Keratinocyte (primary cell): Measurements from ENCODE around the gene ST8SIA5. TPM values are rescaled to one million over a fixed set of nuclear protein-coding genes. Genes with fewer than 3 reads are reported as not detected.

ENCODE experiments used
- DNase-seq: peaks from one replicate; pipeline ENCODE4 v3.0.0-alpha.2; 2011; ENCODE audit warnings: low read depth, missing footprints, low spot score
- FAIRE-seq: peaks from 2 replicates; lab custom pipeline; 2011; peaks lifted over from hg19 to GRCh38; lab: Jason Lieb, UNC
- H2AFZ ChIP-seq: 2 replicates; pipeline ENCODE4 v1.6.0; 2012; ENCODE audit warnings: low read length, control low read depth, inconsistent platforms; ENCODE audit not compliant: control insufficient read depth
- H3K27ac ChIP-seq: 2 replicates; pipeline ENCODE4 v1.5.1; 2011; ENCODE audit warnings: low read length; ENCODE audit not compliant: control insufficient read depth, insufficient read depth
- H3K27me3 ChIP-seq: 3 replicates; pipeline ENCODE4 v1.6.0; 2011; ENCODE audit warnings: low read length; ENCODE audit not compliant: control insufficient read depth, insufficient read depth; ENCODE audit errors: extremely low read depth
- H3K36me3 ChIP-seq, 2 experiments: 2 replicates in 1 of 2; 3 replicates in 1 of 2; pipeline ENCODE4 v1.5.1; 2011; ENCODE audit warnings: low read length in 2 of 2, mild to moderate bottlenecking in 1 of 2; ENCODE audit not compliant: control insufficient read depth in 2 of 2, insufficient read depth in 2 of 2; ENCODE audit errors: extremely low read depth in 1 of 2
- H3K4me1 ChIP-seq: 3 replicates; pipeline ENCODE4 v1.5.1; 2011; ENCODE audit warnings: low read length; ENCODE audit not compliant: control insufficient read depth, insufficient read depth; ENCODE audit errors: extremely low read depth
- H3K4me2 ChIP-seq: 3 replicates; pipeline ENCODE4 v1.6.0; 2011; ENCODE audit warnings: low read depth, low read length; ENCODE audit not compliant: control insufficient read depth, insufficient read depth; ENCODE audit errors: extremely low read depth
- H3K4me3 ChIP-seq, 3 experiments: fragments of 200-600 bp in 1 of 3; sonication (generic) in 1 of 3; 2 replicates in 2 of 3; 3 replicates in 1 of 3; pipeline ENCODE4 v1.5.1; 2011 to 2016; ENCODE audit warnings: low read length in 3 of 3, mild to moderate bottlenecking in 3 of 3, control low read depth in 2 of 3, inconsistent platforms in 1 of 3, low read depth in 1 of 3, mixed read lengths in 1 of 3, mixed run types in 1 of 3, moderate library complexity in 1 of 3; ENCODE audit not compliant: control insufficient read depth in 2 of 3, insufficient read depth in 2 of 3; ENCODE audit errors: extremely low read depth in 1 of 3
- H3K79me2 ChIP-seq: 2 replicates; pipeline ENCODE4 v1.6.0; 2012; ENCODE audit warnings: low read length; ENCODE audit not compliant: control insufficient read depth, insufficient read depth
- H3K9ac ChIP-seq: 3 replicates; pipeline ENCODE4 v1.6.0; 2011; ENCODE audit warnings: low read length; ENCODE audit not compliant: control insufficient read depth, insufficient read depth; ENCODE audit errors: extremely low read depth
- H3K9me1 ChIP-seq: 3 replicates; pipeline ENCODE4 v1.6.0; 2011; ENCODE audit warnings: low read length; ENCODE audit not compliant: control insufficient read depth, insufficient read depth; ENCODE audit errors: extremely low read depth
- H3K9me3 ChIP-seq: 2 replicates; pipeline ENCODE4 v1.5.1; 2012; ENCODE audit warnings: low read depth, low read length; ENCODE audit not compliant: control insufficient read depth
- H4K20me1 ChIP-seq: 3 replicates; pipeline ENCODE4 v1.6.0; 2011; ENCODE audit warnings: low read length; ENCODE audit not compliant: control insufficient read depth, insufficient read depth; ENCODE audit errors: extremely low read depth
- CTCF ChIP-seq, 3 experiments: IDR thresholded peaks in 1 of 3; conservative IDR thresholded peaks in 1 of 3; optimal IDR thresholded peaks in 1 of 3; 2 replicates in 2 of 3; 3 replicates in 1 of 3; pipeline versions ENCODE3 to v1.5.1; 2011; ENCODE audit warnings: low read length in 3 of 3, mild to moderate bottlenecking in 3 of 3, moderate library complexity in 2 of 3, control low read depth in 1 of 3, inconsistent platforms in 1 of 3; ENCODE audit not compliant: insufficient read depth in 2 of 3; ENCODE audit errors: extremely low read depth in 1 of 3
- EZH2 ChIP-seq: IDR thresholded peaks from one replicate; pipeline ENCODE4 v1.6.1; 2012; ENCODE audit warnings: inconsistent platforms, mild to moderate bottlenecking, low read length, moderate library complexity
- dilution Hi-C: fragments of 300-500 bp; cut with MboI; formaldehyde crosslinking; loops from one replicate; pipeline ENCODE4 v1.7.0; 2020; ENCODE audit warnings: low sequenced_read_pairs; ENCODE audit not compliant: extremely low pct_ligation_motif_present
- polyA plus RNA-seq, 5 experiments: library from polyadenylated mRNA; depleted of rRNA in 3 of 5; stranded (reverse) in 3 of 5; stranded (forward) in 1 of 5; unstranded in 1 of 5; fragments of >200 nt; gene quantifications; 1 replicate in 1 of 5; 2 replicates in 3 of 5; 3 replicates in 1 of 5; pipeline versions ENCODE4 v1.2.1 to v1.2.3, GENCODE V29; 2011 to 2012; ENCODE audit warnings: missing spikeins in 2 of 5, low read depth in 1 of 5, low replicate concordance in 1 of 5

The ST8SIA5 gene
- polyA plus RNA-seq, 1 donor (not counting 4 experiments of a cell fraction or from before 2014, with no cell fraction given), result under 0.01 TPM

- no peaks in the 10 kb centered on the region for H3K9me3 ChIP-seq
- H3K36me3 ChIP-seq, result no peaks in the 10 kb centered on the region
- no peaks in the 10 kb centered on the region for H3K9me1 ChIP-seq
- no peaks in the 10 kb centered on the region for H3K4me1 ChIP-seq
- no peak for DNase-seq
- H3K4me3 ChIP-seq, result no peak overlapping the region
- dilution Hi-C loops, result no loop called here
- H2AFZ ChIP-seq, result no peak overlapping the region
- H3K4me2 ChIP-seq, result no peak overlapping the region
- peaks cover 3% of the 10 kb centered on the region for H3K27me3 ChIP-seq
- no peak for FAIRE-seq
- H4K20me1 ChIP-seq, result no peaks in the 10 kb centered on the region
- no peak overlapping the region for H3K27ac ChIP-seq
- H3K79me2 ChIP-seq, result no peaks in the 10 kb centered on the region
- TF ChIP-seq EZH2 (no peak), CTCF (optimal IDR thresholded peaks at IDR 0.05 in 1 of 3, IDR thresholded peaks at IDR 0.05 in 1 of 3, conservative IDR thresholded peaks at IDR 0.05 in 1 of 3; ENCODE audit: extremely low read depth in 1 of 3, insufficient read depth in 2 of 3, low read length in 3 of 3) (no peak)
- H3K9ac ChIP-seq, result no peak overlapping the region
Measured at GRCh38 chr18:46721331-46721730, 35.5 kb downstream of the ST8SIA5 start.

- Histone ChIP-seq H3K36me3 (no peaks in the 10 kb centered on the region), H3K79me2 (no peaks in the 10 kb centered on the region), H3K9ac (no peak overlapping the region), H4K20me1 (no peaks in the 10 kb centered on the region), H3K4me1 (no peaks in the 10 kb centered on the region), H3K27me3 (peaks cover 3% of the 10 kb centered on the region), H3K4me2 (no peak overlapping the region), H3K9me1 (no peaks in the 10 kb centered on the region), H3K27ac (no peak overlapping the region), H3K4me3 (no peak overlapping the region), H2AFZ (no peak overlapping the region), H3K9me3 (no peaks in the 10 kb centered on the region)
- dilution Hi-C loops, result no loop called here
- FAIRE-seq (no peak), DNase-seq (no peak)
- no peak for TF ChIP-seq EZH2
- TF ChIP-seq CTCF (optimal IDR thresholded peaks at IDR 0.05 in 1 of 3, IDR thresholded peaks at IDR 0.05 in 1 of 3, conservative IDR thresholded peaks at IDR 0.05 in 1 of 3; ENCODE audit: extremely low read depth in 1 of 3, insufficient read depth in 2 of 3, low read length in 3 of 3), result no peak
Measured at GRCh38 chr18:46720521-46720920, 36.3 kb downstream of the ST8SIA5 start.
